ENCODE measurements around the gene MMP14.

DNA sequence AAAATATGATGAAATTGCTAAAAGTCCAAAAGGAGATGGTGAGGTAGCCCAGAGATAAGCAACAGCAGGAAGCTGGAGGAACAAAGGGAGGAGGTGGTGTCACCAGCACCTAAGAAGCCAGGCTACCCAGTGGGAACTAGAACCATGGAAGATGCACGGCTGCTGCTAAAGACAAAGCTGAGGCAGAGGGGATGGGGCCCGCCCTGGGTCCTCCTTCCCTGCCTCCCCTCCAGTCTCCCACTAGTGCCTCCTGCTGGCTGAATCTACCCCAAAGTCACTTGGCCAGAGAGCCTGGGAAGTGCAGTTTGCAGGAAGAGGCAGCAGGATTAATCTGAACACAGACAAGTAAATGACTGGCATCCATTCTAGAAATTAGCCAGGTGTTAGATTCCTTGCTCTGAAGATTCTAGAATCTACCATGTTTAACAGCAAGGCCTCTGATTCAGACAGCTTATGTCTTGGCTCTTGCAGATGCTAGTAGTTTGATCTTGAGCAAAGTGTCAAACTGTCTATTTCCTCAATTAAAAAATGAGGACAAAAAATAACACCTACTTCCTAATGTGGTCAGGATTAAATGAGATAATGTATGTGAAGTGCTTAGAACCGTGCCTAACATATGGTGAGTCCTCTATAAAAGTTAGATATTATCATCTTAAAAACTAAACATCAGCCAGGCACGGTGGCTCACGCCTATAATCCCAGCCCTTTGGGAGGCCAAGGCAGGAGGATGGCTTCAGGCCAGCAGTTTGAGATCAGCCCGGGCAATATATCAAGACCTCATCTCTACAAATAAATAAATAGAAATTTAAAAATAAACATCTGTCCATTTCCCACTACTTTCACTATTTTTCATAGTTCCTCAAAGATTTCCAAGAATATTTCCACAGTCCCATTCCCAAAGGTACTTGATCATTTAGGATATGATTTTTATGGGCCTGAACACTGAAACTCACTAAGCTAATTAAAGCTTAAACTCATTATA lies 29.3 kb downstream of the MMP14 start:
- TF ChIP-seq, protein P1, sequence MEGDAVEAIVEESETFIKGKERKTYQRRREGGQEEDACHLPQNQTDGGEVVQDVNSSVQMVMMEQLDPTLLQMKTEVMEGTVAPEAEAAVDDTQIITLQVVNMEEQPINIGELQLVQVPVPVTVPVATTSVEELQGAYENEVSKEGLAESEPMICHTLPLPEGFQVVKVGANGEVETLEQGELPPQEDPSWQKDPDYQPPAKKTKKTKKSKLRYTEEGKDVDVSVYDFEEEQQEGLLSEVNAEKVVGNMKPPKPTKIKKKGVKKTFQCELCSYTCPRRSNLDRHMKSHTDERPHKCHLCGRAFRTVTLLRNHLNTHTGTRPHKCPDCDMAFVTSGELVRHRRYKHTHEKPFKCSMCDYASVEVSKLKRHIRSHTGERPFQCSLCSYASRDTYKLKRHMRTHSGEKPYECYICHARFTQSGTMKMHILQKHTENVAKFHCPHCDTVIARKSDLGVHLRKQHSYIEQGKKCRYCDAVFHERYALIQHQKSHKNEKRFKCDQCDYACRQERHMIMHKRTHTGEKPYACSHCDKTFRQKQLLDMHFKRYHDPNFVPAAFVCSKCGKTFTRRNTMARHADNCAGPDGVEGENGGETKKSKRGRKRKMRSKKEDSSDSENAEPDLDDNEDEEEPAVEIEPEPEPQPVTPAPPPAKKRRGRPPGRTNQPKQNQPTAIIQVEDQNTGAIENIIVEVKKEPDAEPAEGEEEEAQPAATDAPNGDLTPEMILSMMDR (conservative IDR thresholded peaks at IDR 0.05; ENCODE audit: low read depth in 2 of 2), result peak; percentile 82 to 86
- TF ChIP-seq EZH2phosphoT487 (IDR thresholded peaks at IDR 0.05; ENCODE audit: unreplicated experiment), result no peak
- TF ChIP-seq POLR2AphosphoS5 (IDR thresholded peaks at IDR 0.05; ENCODE audit: low read depth), result no peak
- no peak for TF ChIP-seq CREB1 (CRISPR knock-in tag; IDR thresholded peaks at IDR 0.05; ENCODE audit: low read depth)
- TF ChIP-seq REST (IDR thresholded peaks at IDR 0.05; ENCODE audit: unreplicated experiment), result no peak
- TF ChIP-seq EZH2 (IDR thresholded peaks at IDR 0.05; ENCODE audit: low read depth, unreplicated experiment), result no peak
- no peak for TF ChIP-seq ETS1 (IDR thresholded peaks at IDR 0.05)
- TF ChIP-seq JUNB (IDR thresholded peaks at IDR 0.05; ENCODE audit: unreplicated experiment), result no peak
- TF ChIP-seq STAT1 (IDR thresholded peaks at IDR 0.05; ENCODE audit: unreplicated experiment), result no peak
- TF ChIP-seq NANOG (IDR thresholded peaks at IDR 0.05; ENCODE audit: borderline replicate concordance), result no peak
- no peak for TF ChIP-seq ZNF114 (CRISPR knock-in tag; IDR thresholded peaks at IDR 0.05)

Measured in GM23338 (cell line).